HG03108 (cell line): ENCODE measurements around the gene MDGA2.

ENCODE experiments used
- ATAC-seq: cut with Tn5 transposase; IDR thresholded peaks from one replicate; pipeline ENCODE4 v1.9.1; 2021; ENCODE audit warnings: moderate library complexity; ENCODE audit not compliant: unreplicated experiment

The MDGA2 gene

DNA sequence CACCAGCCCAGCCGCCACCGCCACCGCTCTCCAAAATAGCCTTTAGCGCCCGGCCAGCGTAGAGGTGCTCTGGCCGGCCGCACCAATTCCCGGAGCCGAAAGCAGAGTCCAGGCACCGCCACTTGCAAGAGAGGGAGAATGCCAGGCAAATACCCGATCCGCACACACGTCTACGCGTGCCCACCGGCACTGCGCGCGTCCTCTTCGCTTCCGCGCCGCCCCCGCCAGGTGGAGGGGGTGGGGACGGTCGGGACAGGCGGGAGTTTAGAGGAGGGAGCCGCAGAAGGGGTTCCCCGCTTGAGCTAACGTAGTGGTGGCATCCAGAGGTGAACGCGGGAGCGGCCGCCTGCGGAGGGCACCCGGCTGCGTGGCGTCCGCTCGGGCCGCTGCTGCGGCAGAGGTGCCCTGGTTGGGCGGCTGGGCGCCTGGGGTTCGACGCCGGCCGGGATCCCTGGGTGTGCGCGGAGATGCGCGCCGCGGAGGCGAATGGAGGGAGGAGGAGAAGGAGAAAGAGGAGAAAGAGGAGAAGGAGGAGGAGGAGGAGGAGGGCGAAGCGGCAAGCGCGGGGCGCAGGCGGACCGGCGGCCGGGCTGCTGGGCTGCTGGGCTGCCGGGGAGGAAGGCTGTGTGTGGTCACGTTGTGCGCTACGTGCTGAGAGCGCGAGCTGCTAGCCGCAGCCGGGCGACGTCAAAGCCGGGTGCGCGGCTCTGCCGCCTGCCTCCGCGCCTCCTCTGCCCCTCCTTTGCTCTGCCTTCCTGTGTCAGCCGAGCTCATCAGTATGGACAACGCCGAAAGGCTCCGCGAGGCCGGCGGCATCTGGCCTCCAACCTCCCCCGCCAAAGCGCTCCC, at the start of gene MDGA2:
Gene MDGA2 (minus strand): TSS at position 140 of the 849 bp plus-strand sequence.
- no peak for ATAC-seq

DNA sequence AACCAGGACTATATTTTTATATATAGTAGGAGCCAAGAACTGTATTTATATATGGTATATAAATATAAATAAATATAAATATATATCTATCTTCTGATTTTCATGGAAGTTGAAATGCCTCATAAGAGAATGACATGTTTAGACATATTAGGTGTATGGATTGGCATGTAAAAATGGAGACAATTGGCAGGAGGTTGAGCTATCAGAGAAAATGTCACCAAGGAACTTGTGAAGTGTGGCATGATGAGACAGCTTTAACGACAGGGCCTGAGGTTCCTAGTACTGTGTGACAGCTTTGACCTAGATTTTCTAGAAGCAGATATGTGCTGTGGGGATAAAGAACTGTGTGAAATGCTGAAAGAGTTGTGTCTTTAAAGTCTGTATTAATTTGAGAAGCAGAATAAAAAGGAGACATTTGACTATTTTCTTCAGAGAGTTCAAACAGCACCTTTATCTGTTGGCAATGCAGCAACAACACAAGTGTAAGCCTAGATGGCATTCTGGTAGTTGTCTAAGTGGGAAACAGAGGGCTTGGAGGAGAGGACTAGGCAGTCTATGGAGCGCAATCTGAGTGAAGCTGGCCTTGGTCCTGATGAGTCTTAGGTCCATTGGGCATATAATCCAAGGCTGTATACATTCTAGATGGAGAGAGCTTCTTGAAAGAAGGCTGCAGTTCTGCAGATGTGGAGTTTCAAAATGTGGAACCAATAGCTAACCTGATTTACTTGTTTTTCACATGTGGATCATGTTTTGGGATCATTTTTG, 47.7 kb upstream of the MDGA2 start:
- ATAC-seq = no peak

DNA sequence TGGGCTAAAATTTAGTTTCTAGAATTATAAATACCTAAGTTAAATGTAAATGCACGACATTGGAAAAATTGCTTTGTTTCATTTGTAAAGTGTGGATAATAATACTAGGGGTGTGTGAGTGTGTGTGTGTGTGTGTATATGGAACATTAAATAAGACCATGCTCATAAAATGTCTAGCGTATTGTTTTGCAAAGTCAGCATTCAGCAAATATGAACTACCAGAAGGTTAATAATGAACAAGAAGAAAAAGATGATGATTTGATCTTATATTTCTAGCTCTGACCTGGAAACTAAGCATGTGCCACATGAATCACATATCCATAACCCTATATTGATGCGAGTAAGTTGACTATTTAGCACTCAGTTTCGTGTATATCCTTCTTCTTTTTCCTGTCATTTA, 44.9 kb upstream of the MDGA2 start:
- ATAC-seq = no peak

DNA sequence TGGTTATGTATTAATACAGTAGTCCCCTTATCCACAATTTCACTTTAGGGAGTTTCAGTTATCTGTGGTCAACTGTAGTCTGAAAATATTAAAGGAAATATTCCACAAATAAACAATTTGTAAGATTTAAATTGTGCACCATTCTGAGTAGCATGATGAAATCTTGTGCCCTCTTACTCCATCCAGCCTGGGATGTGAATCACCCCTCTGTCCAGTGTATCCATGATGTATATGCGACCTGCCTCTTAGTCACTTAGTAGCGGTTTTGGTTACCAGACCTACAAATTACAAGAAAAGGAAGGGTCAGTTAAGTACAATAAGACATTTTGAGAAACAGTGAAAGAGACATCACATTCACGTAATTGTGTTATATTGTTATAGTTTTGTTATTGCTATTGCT, 39.9 kb upstream of the MDGA2 start:
- no peak for ATAC-seq

DNA sequence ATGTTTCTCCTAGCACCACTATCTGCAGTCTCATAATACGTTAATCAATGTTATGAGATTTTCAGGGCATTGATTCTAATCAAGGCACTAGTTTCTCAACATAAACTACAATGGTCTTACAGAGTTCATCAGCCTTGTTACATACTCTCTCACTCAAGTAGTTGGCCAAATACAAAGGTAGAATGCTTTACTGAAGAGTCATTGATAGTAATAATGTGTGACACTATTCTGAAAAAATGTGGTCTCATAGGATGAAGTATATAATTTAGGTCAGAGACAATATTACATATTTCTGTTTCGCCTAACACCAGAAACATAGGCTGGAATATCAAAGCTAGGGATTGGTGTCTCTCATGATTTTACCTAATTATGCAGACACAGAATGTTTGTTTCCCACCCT, 35.2 kb upstream of the MDGA2 start:
- no peak for ATAC-seq

DNA sequence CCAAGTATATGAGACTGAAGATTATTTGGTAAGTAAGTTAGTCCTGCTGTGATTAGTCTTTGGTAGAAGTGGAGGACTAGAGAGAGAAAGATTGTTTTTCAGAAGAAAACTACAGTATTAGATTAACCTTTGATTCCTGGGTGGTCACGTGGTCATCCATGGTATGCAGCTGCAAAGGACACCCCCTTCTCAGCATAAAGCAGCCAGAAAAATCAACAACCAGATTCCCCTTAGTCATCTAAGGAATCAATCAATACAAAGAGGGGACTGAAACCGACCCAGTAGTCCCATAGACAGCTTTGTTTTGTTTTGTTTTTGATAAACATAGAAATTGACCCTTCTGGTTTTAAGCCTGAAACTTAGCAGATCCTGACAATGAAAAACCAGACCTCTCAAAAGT, 30.3 kb upstream of the MDGA2 start:
- no peak for ATAC-seq

DNA sequence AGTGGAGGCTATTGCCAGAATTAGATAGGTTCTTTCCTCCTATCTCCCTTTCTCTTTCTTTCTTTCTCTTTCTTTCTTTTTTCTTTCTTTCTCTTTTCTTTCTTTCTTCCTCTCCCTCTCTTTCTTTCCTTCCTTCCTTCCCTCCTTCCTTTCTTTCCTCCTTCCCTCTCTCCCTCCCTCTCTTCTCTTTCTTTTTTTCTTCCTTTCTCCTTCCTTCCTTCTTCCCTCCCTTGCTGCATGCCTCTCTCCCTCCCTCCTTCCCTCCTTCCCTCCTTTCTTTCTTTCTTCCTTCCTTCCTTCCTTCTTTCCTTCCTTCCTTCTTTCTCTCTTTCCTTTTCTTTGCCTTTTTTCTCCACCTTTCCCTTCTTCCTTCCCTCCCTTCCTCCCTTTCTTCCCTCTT, 16.4 kb upstream of the MDGA2 start:
- ATAC-seq = no peak

DNA sequence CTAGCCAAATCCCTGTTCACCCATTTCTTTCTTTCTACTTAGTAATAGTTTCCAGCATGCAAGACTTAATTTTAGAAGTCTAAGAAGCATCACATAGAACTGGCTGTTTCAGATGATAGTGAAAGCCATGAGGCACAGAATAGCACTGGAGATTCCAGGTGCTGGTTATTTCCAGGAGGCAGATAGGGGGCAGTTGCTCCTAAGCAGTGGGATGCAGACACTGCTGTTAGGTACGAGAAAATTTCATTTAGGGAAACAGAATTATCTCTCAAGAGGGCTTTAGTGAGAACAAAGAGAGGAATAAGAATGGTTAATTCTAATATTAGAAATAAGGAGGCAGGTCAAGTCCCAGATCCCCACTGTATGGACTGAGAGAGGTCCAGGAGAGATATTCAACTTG, 3.6 kb upstream of the MDGA2 start:
- ATAC-seq = no peak

DNA sequence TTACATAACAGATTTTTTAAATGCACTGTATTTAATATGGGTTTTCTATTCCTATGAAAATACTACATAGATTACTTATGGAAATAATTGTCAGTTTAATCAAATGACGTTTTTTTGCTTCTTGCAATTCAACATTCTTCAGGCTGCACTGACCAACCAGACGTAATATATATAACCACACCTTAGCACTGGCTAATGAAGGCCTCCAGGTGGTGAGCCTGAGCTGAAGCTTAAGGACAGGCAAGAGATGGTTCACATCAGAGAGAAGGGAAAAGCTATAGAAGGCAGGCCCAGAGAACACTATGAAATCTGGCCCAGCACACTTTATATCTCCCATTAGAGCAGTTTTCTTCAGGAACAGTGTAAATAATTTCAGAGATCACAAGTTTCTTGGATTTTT, 2.8 kb upstream of the MDGA2 start:
- no peak for ATAC-seq

DNA sequence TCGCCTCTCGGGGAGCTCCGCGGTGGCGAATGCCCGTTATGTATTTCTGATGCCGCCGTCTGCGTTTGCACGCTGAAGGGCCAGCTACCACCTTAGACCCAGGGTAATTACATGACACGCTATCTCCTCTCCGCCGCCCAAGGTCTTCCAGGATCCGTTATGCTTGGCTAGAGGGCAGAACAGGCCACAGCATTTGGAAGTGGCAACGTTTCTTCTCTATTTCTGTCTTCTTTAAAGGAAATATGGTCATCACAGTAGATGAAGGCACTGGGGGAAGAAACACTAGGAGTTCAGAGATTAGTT, 861 bp upstream of the MDGA2 start:
- ATAC-seq = no peak

DNA sequence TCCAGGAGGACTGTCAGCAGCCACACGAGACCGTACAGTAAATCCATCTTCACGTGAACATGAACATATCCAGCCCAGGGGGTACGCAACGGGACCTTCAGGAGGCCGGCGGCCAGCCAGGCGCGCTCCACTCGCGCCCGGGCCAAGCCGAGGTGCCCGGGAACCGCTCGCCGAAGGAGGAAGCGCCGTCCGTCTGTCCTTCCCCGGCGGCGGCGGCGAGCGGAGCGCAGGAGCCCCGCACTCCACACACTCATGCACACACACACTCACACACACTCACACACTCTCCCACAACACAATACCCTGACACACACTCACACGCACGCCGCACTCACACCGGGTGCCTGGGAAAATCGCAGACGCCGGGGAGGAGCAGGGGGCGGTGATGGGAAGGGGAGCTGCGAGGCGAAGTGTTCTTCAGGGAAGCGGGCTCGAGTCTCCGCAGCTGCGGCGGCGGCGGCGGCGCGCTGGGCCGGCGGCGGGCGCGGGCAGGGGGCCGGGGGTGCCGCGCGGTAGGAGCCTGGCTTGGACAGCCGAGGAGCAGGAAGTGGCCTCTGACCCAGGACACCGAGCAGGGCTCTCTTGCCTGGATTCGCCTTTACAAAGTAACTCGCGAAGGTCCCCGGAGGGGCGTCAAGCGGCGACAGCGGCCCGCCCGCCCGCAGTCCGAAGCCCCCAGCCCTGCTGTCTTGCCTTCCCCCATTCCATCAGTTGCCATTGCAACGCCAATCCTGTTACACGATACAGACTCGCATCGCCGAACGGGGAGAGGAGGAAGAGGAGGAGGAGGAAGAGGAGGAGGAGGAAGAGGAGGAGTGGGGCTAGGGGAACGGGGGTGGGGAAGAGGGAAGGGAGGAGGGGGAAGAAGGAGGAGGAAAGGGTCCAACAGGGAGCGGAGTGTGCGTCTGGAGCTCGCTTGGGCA, 601 bp downstream of the MDGA2 start:
- ATAC-seq = no peak

DNA sequence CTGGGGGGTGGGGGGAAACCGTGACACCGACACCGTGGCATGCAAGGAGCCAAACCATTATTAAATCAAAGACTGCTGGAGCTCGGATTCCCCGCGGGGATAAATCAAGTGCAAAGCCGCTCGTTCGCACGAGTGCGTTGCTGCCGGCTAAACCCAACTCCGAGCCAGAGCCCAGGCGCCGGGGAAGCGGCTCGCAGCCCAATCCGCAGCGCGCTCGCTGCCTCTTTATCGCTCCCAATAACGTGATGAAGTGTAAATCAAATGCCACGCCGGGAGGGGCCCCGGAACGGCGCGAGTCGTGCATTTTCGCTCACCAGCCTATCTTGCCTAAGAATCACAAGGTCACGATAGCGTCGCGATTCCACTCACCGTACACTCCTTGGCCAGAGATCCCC, 1.3 kb downstream of the MDGA2 start:
- no peak for ATAC-seq

DNA sequence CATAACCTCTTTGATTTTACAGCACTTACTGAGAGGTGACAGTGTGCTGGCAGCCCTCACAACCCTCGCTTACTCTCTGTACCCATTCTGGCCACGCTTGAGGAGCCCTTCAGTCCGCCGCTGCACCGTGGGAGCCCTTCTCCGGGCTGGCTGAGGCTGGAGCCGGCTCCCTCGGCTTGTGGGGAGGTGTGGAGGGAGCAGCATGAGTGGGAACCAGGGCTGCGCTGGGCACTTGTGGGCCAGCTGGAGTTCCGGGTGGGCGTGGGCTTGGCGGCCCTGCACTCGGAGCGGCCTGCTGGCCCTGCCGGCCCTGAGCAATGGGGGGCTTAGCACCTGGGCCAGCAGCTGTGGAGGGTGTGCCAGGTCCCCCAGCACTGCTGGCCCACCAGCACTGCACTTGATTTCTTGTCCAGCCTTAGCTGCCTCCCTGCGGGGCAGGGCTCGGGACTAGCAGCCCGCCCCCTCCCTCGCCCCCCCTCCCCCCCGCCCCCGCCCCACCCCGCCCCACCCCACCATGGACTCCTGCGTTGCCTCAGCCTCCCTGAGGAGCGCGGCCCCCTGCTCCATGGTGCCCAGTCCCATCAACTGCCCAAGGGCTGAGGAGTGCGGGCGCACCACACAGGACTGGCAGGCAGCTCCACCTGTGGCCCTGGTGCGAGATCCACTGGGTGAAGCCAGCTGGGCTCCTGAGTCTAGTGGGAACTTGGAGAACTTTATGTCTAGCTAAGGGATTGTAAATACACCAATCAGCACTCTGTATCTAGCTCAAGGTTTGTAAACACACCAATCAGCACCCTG, 9.9 kb downstream of the MDGA2 start:
- ATAC-seq = no peak

DNA sequence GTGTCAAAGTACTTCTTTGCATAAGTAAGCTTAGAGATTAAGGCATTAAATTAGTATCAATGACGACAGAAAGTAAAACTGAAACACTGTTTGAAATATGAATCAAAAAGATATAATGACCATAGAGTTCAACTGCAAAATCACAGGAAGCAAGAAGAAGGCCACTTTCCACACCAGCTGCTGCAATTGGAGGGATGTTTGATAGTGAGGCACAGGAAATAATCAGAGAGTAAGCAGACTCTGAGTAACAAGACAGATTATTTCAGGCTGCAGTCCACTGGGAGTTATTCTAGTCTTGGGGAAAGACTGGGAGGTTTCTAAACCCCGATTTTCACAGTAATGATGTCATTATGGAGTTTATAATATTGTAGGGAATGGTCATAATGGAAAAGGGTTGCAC, 12.9 kb downstream of the MDGA2 start:
- ATAC-seq = no peak

DNA sequence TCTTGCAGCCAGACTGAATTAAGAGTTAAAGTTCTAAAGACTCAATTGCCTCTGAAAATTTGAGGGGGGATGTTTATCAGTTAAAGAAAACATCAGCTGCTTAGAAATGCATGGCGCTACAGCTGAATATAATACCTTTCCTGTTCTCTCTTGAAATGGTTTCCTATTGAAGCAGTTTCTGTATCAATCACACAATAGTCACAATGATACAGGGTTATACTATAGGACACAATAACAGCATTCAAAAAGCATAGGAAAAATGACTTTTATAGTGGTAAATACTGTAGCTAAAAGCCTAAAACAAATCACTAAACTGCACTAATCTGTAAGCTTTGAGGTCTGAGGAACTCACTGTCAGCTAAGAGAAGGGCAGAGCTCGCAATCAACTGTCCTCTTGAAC, 15.2 kb downstream of the MDGA2 start:
- ATAC-seq = no peak

DNA sequence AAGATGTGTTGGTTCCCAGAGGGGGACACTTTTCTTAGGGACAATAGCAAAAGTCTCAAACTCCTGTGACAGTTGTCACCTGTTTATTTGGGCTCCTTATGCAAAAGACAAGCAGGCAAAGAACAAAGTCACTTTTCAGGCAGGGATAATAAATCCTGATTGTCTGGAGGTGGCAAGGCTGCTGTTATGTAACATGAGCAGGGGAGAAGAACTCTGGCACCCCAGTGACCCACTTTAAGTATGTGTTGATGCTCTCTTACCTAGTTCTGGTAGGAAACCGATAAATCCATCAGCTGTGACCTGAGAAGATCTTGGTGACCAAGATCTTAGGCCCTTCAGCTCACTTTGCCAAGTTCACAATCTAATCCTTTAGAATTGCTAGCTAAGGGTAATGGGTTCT, 17.4 kb downstream of the MDGA2 start:
- no peak for ATAC-seq

DNA sequence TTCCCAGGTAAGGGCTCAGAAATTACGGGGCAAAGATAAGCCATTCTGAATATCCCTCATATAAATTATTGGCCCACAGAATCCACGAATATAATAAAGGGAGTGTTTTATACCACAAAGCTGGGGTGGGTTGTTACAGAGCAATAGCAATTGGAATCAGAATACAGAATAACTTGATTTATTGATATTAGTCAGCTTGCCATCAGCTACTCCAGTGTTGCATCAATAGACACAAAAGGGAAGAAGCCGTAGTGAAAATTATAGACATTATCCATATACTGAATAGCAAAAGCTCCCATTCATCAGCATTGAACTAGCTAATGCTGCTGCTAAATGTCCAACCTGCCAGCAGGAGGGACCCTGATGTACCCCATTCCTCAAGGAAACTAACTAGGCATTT, 18.3 kb downstream of the MDGA2 start:
- ATAC-seq = no peak

DNA sequence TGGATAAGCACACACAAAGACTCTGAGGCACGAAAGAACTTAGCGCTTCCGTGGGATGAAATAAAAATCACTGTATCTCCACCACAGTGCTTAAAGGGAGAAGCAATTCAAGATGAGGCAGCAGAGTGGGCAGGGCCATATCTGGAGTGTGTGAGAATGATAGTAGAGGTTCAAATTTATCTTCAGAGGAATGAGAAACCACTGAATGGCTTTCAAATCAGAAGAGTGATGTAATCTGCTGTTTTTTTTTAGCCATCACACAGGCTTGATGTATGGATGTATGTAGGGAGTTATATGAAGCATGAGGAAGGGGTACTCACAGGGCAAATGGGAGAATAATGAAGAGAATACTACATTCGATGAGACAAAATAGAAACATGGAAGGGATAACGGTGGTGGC, 24.1 kb downstream of the MDGA2 start:
- ATAC-seq = no peak

DNA sequence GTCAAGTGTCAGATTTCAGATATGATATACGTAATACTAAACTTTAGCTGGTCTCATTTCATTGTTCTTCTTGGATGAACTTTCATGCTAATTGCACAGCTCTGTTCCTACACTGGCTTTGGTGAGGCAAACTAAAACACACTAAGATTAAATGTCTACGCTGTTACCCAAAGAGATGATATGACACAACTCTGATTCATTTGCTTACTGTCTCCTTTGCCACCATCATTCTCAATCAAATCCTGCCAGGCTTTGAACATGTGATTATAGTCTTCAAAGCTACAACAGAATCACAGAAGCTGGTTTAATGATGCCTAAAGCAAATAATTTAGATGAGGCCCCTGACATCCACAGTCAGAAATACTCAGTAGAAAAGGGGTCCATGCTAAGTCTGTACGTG, 37.7 kb downstream of the MDGA2 start:
- ATAC-seq = no peak

DNA sequence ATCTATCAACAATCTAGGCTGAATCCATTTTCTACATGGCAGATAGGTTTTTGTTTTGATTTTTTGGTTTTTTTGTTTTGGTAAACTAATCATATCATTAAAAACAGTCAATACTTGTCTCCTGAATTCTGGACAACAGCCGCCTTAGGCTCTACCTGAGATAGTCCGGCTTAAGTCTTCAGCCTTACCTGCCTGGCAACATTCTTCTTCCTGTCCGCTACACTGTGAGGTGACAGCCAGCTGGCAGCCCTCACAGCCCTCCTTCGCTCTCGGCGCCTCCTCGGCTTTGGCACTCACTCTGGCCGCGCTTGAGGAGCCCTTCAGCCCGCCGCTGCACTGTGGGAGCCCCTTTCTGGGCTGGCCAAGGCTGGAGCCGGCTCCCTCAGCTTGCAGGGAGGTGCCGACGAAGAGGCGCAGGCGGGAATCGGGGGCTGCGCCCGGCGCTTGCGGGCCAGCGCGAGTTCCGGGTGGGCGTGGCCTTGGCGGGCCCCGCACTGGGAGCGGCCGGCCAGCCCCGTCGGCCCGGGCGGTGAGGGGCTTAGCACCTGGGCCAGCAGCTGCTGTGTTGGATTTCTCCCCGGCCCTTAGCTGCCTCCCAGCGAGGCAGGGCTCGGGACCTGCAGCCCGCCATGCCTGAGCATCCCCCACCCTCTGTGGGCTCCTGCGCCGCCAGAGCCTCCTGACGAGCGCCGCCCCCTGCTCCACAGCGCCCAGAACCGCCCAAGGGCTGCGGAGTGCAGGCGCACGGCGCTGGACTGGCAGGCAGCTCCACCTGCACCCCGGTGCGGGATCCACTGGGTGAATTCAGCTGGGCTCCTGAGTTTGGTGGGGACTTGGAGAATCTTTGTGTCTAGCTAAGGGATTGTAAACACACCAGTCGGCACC, 49.0 kb downstream of the MDGA2 start:
- ATAC-seq = no peak
